Hepatocyte (in vitro differentiated cells): ENCODE results near the gene USP19. TPM values are rescaled to one million over a fixed set of nuclear protein-coding genes. Genes with fewer than 3 reads are reported as not detected.

Experiments used
- DNase-seq: peaks from one replicate; pipeline ENCODE4 v3.0.0-alpha.2; 2016; ENCODE audit warnings: low spot score
- H2AFZ ChIP-seq: fragments of 200-600 bp; sonication (generic); 2 replicates; pipeline ENCODE4 v1.6.0; 2016; ENCODE audit warnings: antibody characterized with exemption, mild to moderate bottlenecking
- H3K27ac ChIP-seq: fragments of 200-600 bp; sonication (generic); 2 replicates; pipeline ENCODE4 v1.5.1; 2016; ENCODE audit warnings: mild to moderate bottlenecking
- H3K27me3 ChIP-seq: fragments of 200-600 bp; sonication (generic); 2 replicates; pipeline ENCODE4 v1.6.1; 2016
- H3K36me3 ChIP-seq: fragments of 200-600 bp; sonication (generic); replicated peaks from 2 replicates; pipeline ENCODE4 v1.5.1; 2016; ENCODE audit warnings: low read depth; ENCODE audit not compliant: insufficient read depth
- H3K4me1 ChIP-seq: fragments of 200-600 bp; sonication (generic); 2 replicates; pipeline ENCODE4 v1.5.1; 2016; ENCODE audit warnings: mild to moderate bottlenecking, moderate library complexity; ENCODE audit not compliant: insufficient read depth
- H3K4me2 ChIP-seq: fragments of 200-600 bp; sonication (generic); 2 replicates; pipeline ENCODE4 v1.6.0; 2016
- H3K4me3 ChIP-seq: fragments of 200-600 bp; sonication (generic); 2 replicates; pipeline ENCODE4 v1.5.1; 2016; ENCODE audit warnings: mild to moderate bottlenecking
- H3K79me2 ChIP-seq: fragments of 200-600 bp; sonication (generic); 2 replicates; pipeline ENCODE4 v1.6.0; 2017; ENCODE audit warnings: mild to moderate bottlenecking
- H3K9me2 ChIP-seq: fragments of 200-600 bp; sonication (generic); replicated peaks from 2 replicates; pipeline ENCODE4 v1.6.0; 2017; ENCODE audit warnings: mild to moderate bottlenecking; ENCODE audit not compliant: insufficient read depth
- H3K9me3 ChIP-seq: fragments of 200-600 bp; sonication (generic); 2 replicates; pipeline ENCODE4 v1.5.1; 2016; ENCODE audit warnings: low read depth, mild to moderate bottlenecking
- H4K20me1 ChIP-seq: fragments of 200-600 bp; sonication (generic); 2 replicates; pipeline ENCODE4 v1.6.0; 2016; ENCODE audit warnings: mild to moderate bottlenecking; ENCODE audit not compliant: insufficient read depth, poor library complexity, severe bottlenecking
- EZH2 ChIP-seq: fragments of 200-600 bp; sonication (generic); IDR thresholded peaks from 2 replicates; pipeline ENCODE4 v1.6.1; 2016; ENCODE audit warnings: antibody characterized with exemption, mild to moderate bottlenecking, borderline replicate concordance
- EZH2phosphoT487 ChIP-seq: fragments of 200-600 bp; sonication (generic); IDR thresholded peaks from one replicate; pipeline ENCODE4 v1.6.1; 2018; ENCODE audit warnings: antibody characterized with exemption, mild to moderate bottlenecking, low read depth, moderate library complexity; ENCODE audit not compliant: unreplicated experiment, severe bottlenecking
- WGBS: methylation state at CpG from one replicate; pipeline ENCODE4 v1.1.6; 2016; ENCODE audit warnings: low lambda C conversion rate; ENCODE audit errors: missing lambda C conversion rate; 5-methylcytosine and 5-hydroxymethylcytosine counted together
- polyA plus RNA-seq: library from polyadenylated mRNA; unstranded; fragments of >200 nt; fragmentation: Nextera tagmentation; extraction: Ambion mirVana; gene quantifications from 2 replicates; pipeline ENCODE4 v1.2.1, GENCODE V29; 2016
- total RNA-seq: library from RNA; depleted of rRNA; stranded (reverse); fragments of >200 nt; gene quantifications from 2 replicates; pipeline ENCODE4 v1.2.3, GENCODE V29; 2014
- TF ChIP-seq, protein P1 (sequence below): fragments of 200-600 bp; sonication (generic); IDR thresholded peaks from 2 replicates; pipeline ENCODE4 v1.5.1; 2016; ENCODE audit warnings: antibody characterized with exemption, mild to moderate bottlenecking; ENCODE audit not compliant: poor library complexity

USP19 gene
- total and polyA plus RNA-seq, 2 experiments from 2014 or later: 32.7 to 44.2 TPM

DNA sequence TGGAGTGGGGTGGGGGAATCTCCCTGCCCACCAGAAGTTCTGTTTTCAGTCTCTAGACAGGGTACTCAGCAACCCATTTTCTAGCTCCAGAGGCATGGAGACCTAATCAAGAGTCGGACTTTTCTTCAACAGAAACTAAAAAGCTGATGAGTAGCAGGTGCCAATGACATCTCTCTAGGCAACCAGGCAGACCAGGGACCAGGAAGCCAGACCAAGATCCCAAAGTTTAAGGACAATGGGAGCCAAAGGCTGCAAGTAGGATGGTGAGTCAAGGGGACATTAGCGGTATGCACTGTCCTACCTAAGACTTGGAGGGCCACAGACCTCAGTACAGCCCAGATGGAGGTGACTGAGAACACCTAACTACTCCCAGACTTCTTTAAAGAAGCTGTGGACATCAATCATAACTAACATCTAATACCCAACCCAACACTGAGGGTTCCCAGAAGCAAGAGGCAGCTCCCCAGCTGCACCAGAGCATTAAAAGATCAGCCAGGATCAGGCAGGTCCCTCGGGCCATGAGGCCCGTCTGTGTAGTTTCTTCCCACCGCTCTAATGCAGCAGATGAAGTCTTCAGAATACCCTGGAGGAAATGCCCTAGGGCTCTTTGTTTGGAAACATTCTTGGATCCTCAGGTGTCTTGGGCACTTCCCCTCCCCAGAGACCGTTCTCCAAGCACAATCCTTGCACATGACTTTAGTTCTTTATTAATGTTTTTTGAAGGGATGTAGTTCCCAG lies 44.5 kb upstream of the USP19 start:
- Histone ChIP-seq H3K27ac (peak overlapping the region; percentile 67), H3K36me3 (no peaks in the 10 kb centered on the region), H3K4me3 (peak overlapping the region; percentile 88), H4K20me1 (no peaks in the 10 kb centered on the region), H3K79me2 (peaks cover 23% of the 10 kb centered on the region), H3K4me2 (peak overlapping the region; percentile 98), H3K9me3 (no peaks in the 10 kb centered on the region), H2AFZ (peak overlapping the region; percentile 98), H3K9me2 (no peaks in the 10 kb centered on the region), H3K27me3 (no peaks in the 10 kb centered on the region), H3K4me1 (peaks cover 17% of the 10 kb centered on the region)
- 33% methylated on average over 6 of the region's 6 CpGs for WGBS
- DNase-seq: no peak
- TF ChIP-seq, protein P1, sequence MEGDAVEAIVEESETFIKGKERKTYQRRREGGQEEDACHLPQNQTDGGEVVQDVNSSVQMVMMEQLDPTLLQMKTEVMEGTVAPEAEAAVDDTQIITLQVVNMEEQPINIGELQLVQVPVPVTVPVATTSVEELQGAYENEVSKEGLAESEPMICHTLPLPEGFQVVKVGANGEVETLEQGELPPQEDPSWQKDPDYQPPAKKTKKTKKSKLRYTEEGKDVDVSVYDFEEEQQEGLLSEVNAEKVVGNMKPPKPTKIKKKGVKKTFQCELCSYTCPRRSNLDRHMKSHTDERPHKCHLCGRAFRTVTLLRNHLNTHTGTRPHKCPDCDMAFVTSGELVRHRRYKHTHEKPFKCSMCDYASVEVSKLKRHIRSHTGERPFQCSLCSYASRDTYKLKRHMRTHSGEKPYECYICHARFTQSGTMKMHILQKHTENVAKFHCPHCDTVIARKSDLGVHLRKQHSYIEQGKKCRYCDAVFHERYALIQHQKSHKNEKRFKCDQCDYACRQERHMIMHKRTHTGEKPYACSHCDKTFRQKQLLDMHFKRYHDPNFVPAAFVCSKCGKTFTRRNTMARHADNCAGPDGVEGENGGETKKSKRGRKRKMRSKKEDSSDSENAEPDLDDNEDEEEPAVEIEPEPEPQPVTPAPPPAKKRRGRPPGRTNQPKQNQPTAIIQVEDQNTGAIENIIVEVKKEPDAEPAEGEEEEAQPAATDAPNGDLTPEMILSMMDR: no peak
- TF ChIP-seq EZH2 (no peak), EZH2phosphoT487 (no peak)

DNA sequence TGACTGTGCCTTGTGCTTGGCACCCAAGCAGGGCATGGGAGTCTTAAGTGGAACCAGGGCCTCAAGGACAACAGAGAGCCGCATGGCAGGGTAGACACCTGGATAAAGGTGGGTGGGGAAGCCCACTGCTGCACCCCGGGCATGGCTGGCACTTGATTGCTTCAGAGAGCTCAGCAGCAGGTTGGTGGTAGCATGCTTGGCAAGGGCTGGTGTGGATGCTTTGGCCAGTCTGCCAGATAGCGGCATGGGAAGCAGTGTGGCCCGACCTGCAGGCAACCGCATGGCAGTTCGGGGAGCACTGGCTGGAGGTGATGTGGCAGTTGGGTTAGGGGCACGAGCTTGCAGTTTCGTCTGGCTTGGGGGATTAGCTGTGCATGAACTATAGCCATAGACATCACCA lies 43.0 kb upstream of the USP19 start:
- H3K27me3 ChIP-seq: no peaks in the 10 kb centered on the region
- no peak for DNase-seq
- H3K79me2 ChIP-seq: peaks cover 23% of the 10 kb centered on the region
- H3K4me2 ChIP-seq: no peak overlapping the region
- no peak overlapping the region for H3K27ac ChIP-seq
- no peak overlapping the region for H2AFZ ChIP-seq
- no peak for TF ChIP-seq EZH2
- TF ChIP-seq EZH2phosphoT487: no peak
- TF ChIP-seq, protein P1: no peak
- H4K20me1 ChIP-seq: no peaks in the 10 kb centered on the region
- H3K4me3 ChIP-seq: no peak overlapping the region
- no peaks in the 10 kb centered on the region for H3K36me3 ChIP-seq
- H3K9me2 ChIP-seq: no peaks in the 10 kb centered on the region
- peaks cover 15% of the 10 kb centered on the region for H3K4me1 ChIP-seq
- H3K9me3 ChIP-seq: no peaks in the 10 kb centered on the region
- WGBS: 93% methylated on average over 8 of the region's 8 CpGs

DNA sequence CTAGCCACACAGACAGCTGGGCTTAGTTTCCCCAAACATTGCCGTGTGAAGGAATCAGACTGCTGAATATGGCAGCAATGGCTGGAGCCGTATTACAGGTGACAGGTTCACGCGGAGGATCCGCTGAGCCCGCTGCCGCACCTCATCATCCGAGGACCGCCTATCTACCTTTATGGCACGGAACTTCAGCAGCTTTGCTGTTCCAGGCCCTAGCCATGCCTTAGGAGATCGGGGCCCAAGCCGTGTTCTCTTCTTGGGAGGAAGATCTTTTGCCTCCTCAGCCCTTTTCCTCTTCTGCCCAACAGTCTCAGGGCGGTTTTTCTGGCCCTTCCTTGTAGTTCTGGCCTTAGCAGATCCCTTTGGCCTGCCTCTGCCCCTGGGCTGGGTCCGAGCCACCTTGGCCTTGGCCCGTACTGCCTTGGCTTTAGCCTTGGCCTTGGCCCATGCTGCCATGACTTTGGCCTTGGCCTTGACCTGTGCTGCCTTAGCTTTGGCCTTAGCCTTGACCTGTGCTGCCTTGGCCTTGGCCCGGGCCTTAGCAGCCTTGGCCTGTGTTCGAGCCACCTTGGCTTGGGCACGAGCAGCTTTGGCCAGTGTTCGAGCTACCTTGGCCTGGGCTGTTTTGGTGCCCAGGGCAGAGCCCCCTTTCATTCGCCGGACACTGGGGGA lies 42.3 kb upstream of the USP19 start:
- Histone ChIP-seq H3K79me2 (peaks cover 23% of the 10 kb centered on the region), H2AFZ (no peak overlapping the region), H3K4me2 (no peak overlapping the region), H3K4me1 (peaks cover 15% of the 10 kb centered on the region), H3K27me3 (no peaks in the 10 kb centered on the region), H3K27ac (no peak overlapping the region), H3K36me3 (no peaks in the 10 kb centered on the region), H4K20me1 (no peaks in the 10 kb centered on the region), H3K9me3 (no peaks in the 10 kb centered on the region), H3K4me3 (no peak overlapping the region), H3K9me2 (no peaks in the 10 kb centered on the region)
- DNase-seq: no peak
- no peak for TF ChIP-seq EZH2
- TF ChIP-seq EZH2phosphoT487: no peak
- TF ChIP-seq, protein P1: no peak
- 97% methylated on average over 20 of the region's 21 CpGs for WGBS
